ENCODE measurements around the gene MAN1A2.
A peak's percentile ranks its signal among the peaks of the same experiment; 100 is the strongest.
"Not testable (repeated sequence)": the region's sequence is repeated elsewhere in the genome, so short reads cannot be mapped to it uniquely, and the experiment has no call there.

MAN1A2 gene

DNA sequence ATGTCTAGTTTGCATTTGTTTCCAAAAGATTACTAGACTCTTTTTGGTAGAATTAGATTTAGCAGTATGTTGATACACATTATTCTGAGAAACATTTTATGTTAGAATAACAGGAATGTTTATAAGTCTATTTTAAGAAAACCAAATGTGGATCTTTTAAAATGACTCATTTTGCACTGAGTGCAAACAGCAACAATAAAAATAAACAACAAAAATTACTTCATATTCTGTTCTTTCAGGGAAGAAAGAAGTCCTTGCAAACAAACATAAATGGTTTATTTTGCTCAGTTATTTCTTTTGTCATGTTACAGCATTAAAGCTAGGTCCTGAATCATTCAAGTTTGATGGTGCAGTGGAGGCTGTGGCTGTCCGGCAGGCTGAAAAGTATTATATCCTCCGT, 131.8 kb downstream of the MAN1A2 start:
- no peak for DNase-seq (ENCODE audit: low read depth)

DNA sequence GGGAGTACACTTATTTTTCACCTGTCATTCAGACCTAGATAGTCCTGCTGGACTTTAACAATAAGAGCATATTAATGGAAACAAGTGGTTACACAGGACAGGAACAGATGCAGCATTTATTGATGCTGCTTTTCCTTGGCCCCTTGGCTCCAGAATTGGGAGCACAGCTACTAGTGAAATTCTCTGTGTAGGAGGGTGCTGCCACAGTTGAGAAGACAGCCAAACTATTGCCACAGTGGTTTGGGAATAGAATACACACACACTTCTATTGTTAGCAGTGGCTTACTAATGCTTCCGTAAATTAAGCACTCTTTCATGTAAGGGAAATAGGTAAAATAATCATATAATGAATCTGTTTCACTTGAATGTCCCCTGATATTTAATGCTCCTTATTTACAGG, 133.3 kb downstream of the MAN1A2 start:
- no peak for DNase-seq (ENCODE audit: low read depth)

DNA sequence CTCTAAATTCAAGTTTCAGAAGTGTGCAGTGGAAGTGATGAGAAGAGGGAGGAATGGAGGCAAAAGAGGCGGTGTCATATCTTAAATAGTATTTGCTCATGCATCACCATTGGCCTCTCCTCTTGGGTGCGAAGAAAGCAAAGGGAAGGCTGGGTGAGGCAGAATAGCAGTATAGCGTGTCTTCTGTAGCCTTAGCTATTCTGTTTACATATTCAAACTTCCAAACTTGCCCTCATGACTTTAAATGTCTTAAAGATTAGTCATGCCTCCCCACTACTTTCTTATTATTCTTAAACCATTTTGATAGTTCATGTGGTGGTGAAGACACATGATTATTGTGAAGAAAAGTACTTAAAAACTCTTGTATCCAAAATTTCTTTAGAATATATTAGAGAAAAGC, 134.0 kb downstream of the MAN1A2 start:
- no peak for DNase-seq (ENCODE audit: low read depth)

DNA sequence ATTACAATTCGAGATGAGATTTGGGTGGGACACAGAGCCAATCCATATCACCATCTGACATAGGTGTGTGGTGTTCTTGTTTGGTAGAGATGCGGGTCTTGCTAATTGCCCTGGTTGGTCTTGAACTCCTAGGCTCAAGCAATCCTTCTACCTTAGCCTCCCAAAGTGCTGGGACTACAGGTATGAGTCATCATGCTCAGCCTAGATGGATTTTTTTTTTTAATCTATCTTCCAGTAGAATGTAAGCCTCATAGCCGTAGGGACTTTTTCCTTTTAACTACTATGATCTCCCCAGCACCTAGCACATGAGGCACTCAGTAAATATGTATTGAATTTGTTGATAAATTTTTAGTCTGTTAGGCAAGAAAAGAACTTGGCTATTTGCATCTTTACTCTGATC, 144.0 kb downstream of the MAN1A2 start:
- DNase-seq (ENCODE audit: low read depth), result no peak

DNA sequence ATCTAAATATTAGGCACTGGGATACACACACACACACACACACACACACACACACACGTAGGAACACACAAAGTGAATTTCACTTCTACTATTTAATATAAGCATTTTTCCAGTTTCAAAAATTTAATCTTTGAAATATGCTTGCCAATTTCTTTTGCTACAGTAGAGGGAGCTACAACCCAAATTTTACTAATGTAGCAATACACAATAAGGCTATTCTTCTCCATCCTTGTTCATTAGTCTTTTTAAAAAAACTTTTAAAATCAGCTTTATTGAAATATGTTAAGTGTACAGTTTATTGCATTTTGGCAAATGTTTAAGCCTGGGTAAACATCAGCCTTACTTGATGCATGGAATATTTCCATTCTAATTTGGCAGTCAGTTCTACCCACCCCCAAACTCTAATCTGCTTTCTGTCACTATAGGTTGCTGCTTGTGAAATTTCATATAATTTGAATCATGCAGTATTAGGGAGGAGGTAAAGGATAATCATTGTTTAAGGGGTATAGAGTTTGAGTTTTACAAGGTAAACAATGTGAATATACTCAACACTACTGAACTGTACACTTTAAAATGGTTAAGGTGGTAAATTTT, 145.6 kb downstream of the MAN1A2 start:
- DNase-seq (ENCODE audit: low read depth), result no peak

DNA sequence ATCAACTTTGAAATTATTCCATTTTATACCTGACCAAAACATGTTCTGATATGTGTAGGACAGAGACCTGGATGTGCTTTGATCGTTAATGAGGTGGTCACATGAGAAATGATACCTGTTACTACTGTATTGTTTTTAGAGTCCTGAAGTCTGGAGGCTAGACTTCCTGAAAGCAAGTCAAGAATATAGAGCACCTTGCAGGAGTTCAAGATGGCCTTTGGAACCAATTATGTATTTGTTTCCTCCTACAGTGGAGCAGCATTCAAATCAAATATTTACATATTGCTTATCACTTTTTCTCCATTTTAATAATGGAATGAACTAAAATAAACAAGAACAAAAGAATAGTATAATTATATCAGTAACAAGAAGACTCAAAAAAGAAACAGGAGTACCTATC, 155.9 kb downstream of the MAN1A2 start:
- no peak for DNase-seq (ENCODE audit: low read depth)

DNA sequence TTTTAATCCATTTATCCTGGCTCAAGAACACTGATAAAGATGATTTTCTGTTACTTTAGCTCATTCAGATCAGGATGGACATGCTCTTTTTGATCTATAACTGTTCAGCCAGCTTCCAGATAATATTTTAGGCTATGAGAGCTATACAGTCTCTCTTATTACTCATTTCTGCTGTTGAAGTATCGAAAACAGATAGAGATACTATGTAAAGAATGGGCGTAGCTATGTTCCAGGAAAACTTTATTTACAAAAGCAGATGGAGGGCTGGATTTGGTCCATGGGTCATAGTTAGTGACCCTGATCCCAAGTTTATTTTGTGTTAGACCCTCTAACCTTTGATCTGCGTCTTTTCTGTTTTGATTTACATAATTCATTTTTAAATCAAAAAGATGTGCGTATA, 159.8 kb downstream of the MAN1A2 start:
- DNase-seq (ENCODE audit: low read depth), result no peak

DNA sequence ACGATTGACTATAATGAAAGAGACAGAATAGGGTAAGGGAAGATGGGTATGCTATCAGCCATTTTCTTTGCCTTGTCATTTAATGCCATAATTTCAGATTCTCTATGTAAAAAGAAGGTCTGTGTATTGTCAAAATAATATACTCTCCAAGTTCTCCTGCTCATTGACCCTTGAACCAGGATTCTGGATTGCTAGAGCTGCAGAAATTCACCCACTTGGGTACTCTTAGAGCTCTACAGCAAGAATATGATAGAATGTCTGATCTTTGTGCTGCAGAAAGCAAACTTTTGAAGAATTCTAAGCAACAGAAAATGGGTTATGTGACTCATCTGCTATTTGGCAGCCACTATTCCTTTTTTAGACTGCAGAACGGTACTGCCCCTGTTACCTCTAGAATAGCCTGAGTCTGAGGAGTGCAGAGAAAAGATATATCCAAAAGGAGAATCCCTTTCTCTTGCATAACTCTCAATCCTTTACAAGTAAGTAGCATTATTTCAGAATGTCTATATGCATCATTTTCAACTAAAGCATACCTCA, 160.4 kb downstream of the MAN1A2 start:
- no peak for DNase-seq (ENCODE audit: low read depth)

DNA sequence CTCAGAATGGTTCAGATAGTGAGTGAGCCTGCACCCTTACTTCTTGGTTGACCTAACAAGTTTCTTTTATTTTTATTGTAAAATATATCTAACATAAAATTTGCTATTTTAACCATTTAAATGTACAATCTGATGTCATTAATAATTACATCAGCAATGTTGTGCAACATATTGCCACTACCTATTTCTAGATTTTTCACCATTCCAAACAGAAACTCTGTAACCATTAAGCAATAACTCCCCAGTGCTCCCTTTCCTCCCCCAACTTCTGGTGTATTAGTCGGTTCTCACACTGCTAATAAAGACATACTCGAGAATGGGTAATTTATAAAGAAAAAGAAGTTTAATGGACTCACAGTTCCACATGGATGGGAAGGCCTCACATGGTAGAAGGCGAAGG, 162.4 kb downstream of the MAN1A2 start:
- DNase-seq (ENCODE audit: low read depth), result no peak

DNA sequence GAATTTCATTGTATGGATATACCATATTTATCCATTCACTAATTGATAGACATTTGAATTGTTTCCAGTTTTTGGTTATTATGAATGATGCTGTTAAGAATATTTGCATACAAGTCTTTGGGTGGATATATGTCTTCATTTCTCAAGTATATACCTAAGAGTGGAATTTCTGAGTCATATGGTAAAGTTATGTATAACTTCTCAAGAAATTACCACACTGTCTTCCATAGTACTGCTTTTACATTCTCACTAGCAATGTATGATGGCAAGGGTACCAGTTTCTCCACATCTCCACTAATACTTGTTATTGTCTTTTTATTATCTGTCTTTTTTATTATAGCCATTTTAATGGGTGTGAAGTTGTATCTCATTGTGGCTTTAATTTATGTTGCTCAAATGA, 164.0 kb downstream of the MAN1A2 start:
- DNase-seq (ENCODE audit: low read depth), result no peak

DNA sequence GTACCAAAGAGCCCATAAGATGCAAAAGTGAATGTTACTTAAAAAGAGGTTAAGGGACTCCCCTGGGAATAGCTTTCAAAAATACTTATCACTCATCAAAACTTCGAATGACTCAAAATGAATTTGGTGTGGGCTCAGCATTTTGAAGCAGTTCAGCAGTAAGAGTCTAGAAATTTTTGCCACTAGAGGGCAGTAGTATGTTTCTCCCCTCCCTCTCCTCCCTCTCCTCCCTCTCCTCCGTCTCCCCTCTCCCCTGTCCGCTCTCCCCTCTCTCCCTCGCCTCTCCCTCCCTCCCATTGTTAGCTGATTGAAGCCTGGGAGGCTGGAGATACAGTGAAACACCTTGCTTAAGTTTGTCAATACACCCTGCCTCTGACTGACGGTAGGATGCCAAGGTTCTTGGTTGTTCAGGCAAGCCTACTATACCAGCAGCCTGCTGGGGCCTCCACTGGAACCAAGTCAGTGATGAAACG, 167.8 kb downstream of the MAN1A2 start:
- DNase-seq (ENCODE audit: low read depth), result peak; percentile 8

DNA sequence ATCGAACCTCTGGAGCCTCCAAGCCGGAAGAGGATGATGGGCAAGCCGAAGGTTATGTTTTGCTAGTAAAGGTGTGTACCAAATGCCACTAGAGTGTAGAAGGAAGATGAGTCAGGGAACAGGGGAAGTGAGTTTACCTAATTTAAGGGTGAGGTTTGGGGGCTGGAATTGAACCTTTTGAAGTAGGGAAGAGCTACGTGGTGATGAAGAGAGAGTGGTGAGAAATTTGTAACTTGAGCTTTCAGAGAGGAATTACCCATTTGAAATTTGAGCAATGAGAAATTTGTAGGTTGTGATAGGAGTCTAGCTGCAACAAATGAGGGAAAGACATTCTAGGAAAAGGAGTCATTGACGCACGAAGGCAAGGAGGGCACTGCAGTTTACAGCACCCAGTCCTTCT, 168.6 kb downstream of the MAN1A2 start:
- no peak for DNase-seq (ENCODE audit: low read depth)

DNA sequence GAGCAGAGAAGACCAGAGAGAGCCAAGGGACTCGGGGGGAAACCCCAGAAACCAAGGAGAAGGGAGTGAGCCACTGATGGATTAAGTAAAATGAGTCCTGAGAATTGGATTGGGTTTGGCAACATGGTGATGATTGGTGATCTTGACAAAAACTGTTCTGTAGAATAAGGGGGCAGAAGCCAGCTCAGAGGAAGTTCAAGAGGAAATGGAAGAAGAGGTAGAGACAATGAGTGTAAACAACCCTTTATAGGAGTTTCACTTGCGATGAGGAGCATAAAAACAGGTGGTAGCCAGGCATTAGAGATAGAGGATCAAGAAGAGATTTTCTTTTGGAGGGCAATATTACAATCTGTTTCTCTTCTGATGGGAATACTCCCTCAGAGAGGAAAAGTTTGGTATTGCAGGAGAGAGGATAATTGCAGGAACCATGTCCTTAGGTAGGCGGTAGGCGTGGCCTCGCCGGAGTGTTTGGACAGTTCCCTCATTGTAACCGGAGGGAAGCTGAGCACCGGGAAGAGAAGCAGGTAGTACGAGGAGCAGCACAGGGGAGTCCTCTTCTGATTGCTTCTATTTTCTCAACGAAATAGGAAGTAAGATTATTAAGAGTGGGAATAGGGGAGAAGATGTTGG, 170.2 kb downstream of the MAN1A2 start:
- no peak for DNase-seq (ENCODE audit: low read depth)

DNA sequence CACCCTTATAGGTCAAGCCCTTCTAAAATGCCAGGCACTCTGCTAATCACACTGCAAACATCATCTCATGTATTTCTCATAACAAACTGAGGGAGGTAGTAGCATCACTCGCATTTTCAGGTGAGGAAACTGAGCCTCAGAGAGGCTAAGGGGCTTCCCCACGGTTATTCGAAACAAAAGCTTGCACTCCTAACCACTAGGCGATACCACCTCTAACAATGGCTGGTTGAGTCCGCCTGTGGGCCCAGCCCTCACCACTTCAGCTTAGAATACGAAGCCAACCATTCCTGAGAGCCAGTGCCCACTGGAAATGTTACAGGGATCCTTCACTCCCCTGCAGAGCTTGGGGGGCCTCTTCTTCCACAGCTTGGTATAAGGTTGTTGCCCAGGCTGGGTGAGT, 173.3 kb downstream of the MAN1A2 start:
- no peak for DNase-seq (ENCODE audit: low read depth)

DNA sequence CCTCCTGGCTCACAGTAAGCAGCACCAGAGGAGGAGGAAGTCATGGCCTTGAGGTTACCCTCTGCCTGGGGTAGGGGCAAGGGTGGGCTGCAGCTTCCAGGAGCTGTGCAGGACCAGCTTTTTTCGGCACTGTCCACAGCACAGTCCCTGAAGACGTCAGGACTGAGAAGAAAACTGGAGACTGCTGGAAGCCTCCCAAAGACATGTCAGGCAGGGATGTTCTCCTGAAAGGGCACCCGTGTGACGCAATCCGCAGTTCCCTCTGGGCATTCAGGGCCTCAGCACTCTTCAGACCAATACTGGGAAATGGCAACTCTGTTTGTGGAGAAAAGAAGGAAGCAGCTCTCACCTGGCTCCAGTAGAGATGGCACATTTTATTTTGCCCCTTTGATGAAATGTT, 173.8 kb downstream of the MAN1A2 start:
- DNase-seq (ENCODE audit: low read depth), result no peak

DNA sequence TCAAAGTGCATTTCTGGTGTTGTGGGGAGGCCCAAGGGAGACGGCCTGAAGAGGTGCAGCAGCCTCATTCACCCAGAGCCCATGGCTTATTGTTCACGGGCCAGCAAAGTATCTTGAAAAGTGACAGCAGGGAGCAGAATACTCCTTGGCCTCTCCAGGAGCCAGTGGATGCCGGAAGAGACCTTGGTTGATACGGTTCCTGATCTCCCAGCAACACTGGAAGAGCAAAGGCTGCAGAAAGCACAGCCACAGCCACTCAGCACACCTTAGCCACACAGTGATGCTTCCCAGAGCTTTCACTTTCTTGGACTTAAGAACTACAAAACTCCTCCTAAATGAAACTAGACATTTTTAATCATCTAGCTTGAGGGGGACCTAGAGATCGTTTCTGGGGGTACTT, 174.3 kb downstream of the MAN1A2 start:
- DNase-seq (ENCODE audit: low read depth), result no peak

DNA sequence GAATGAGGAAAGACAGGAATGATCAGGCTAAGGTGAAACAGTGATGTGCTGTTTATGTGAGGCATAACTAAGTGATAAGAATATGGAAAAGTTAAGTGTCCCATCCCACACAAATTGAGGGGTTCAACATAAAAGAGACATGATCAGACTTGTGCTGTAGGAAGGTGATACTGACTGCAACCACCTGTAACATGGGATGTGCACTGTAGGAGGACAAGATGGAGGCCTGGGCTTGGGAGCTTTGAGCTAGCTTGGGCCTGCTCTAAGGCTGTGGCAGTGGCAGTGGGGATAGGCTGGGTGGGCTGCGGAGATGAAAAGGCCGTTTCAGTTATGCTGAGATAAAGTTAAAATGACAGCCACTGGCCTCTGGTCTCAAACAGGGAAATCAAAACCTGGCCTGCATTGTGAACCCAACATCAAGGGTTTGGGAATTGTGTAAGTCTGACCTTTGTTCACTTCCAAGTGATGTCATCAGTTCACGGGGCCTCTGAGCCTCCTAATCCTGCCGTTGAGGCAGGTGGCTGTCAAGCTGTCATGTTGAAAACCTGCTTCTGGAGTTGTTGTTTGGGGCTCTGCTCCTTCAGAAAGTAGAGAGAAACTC, 177.4 kb downstream of the MAN1A2 start:
- no peak for DNase-seq (ENCODE audit: low read depth)

DNA sequence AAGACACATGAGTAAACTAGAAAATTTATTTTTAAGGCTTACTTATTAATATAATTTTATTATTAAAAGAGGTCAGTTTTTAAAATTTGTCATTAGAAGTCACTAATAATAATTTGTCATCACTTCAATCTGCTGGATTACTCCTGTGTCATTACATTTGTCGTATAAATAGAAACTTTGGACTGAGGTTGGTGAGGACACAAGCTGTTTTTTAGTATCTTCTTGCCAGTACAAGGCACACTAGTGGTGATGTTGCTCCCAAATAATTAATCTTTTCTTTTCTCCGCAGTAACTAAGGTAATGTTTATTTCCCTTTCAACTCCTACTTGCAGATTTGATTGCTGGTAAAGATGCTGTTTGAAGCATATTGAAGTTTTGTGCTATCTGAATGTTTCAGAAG, 179.2 kb downstream of the MAN1A2 start:
- DNase-seq (ENCODE audit: low read depth), result no peak

DNA sequence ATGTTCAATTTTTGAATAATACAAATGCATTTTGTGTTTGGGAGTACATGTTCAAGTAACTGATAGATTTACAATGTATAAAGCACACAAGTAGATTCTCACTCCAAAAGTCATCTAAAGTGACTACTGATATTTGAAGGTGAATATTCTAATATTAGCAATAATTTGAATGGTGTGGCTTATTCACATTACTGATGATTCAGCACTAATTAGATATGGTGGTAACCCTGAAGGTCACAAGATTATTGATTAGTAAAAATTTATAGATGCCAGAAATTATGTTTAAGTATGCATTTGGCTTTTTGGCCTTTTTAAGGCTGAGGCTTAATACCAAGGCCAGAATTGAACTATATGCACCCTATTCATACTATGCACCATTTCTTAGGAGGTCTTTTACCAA, 186.2 kb downstream of the MAN1A2 start:
- no peak for DNase-seq (ENCODE audit: low read depth)

DNA sequence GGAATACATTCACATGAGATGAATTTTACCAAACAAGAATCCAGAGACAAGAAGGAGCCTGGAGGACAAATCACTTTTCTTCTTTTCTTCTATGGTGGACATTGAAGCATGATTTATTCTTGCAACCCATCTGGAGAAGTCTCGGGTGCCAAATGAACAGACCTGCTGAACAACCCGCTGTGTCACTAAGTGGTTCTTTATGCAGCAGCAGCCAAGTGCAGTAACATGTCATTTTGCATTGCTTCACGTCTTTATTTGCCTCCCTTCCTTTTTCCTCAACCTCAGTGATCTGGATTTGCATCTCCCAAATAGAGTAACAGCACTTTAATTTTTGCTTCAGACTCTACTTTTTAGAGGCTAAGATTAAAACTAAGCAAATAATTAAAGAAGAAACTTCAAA, 188.6 kb downstream of the MAN1A2 start:
- DNase-seq (ENCODE audit: low read depth), result no peak

DNA sequence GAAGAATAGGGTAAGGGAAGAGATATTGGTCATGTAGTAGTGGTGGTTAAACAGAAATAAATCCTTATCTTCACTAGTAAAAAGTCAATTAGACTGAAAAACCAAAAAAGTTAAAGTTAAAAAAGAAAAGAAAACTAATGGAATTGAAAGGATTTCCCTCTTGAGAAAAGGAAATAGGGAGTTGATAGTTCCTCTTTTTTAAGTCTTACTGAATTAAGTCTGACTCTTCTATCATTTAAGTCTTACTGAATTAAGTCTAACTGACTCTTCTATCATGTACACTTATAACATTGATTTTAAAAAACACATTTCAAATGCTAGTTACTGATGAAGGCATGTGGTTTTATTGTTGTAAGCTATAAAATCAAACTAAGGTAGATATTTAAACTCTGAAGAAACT, 189.1 kb downstream of the MAN1A2 start:
- DNase-seq (ENCODE audit: low read depth), result no peak

DNA sequence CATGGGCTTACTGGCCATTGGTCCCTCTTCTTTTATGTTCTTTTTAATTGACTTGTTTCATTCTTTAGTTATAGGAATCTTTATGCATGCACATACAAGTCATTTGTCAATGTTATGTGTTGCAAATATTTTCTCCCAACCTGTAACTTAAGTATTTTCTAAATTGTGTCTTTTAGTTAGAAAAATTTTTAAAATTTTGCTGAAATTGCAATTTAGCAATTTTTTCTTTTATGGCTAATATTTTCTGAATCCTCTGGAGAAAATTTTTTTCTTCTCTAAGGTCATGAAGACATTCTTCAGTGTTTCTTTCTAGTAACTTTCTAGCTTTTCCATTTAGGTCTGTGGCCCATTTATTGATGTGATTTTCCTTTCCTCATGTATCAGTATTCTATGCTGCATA, 189.7 kb downstream of the MAN1A2 start:
- no peak for DNase-seq (ENCODE audit: low read depth)

DNA sequence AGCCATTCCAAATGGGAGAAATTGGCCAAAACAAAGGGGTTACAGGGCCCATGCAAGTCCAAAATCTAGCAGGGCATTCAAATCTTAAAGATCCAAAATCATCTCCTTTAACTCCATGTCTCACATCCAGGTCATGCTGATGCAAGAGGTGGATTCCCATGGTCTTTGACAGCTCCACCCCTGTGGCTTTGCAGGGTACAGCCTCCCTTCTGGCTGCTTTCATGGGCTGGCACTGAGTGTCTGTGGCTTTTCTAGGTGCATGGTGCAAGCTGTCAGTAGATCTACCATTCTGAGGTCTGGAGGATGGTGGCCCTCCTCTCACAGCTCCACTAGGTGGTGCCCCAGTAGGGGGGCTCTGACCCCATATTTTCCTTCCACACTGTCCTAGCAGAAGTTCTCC, 191.2 kb downstream of the MAN1A2 start:
- not testable (repeated sequence) for DNase-seq (ENCODE audit: low read depth)

DNA sequence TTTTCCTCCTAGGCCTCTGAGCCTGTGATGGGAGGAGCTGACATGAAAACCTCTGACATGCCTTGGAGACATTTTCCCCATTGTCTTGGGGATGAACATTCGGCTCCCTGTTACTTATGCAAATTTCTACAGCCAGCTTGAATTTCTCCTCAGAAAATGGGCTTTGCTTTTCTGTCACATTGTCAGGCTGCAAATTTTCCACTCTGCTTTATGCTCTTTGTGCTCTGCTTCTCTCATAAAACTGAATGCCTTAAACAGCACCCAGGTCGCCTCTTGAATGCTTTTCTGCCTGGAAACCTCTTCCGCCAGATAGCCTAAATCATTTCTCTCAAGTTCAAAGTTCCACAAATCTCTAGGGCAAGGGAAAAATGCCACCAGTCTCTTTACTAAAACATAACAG, 191.9 kb downstream of the MAN1A2 start:
- no peak for DNase-seq (ENCODE audit: low read depth)
